HCT116 (cell line): ENCODE data around the gene RLN3.

Experiments
- CEBPB ChIP-seq: IDR thresholded peaks from 2 replicates; pipeline ENCODE4 v1.6.1; 2012; ENCODE audit warnings: low read depth
- CTCF ChIP-seq, 3 experiments: fragments of 200-600 bp in 1 of 3; sonication (generic) in 1 of 3; IDR thresholded peaks in 2 of 3; conservative IDR thresholded peaks in 1 of 3; 2 replicates each; pipeline ENCODE4 v1.5.1; 2012 to 2017; ENCODE audit warnings: low read depth in 2 of 3, low read length in 2 of 3, antibody characterized with exemption in 1 of 3, borderline replicate concordance in 1 of 3, control low read depth in 1 of 3, mild to moderate bottlenecking in 1 of 3, mixed read lengths in 1 of 3, mixed run types in 1 of 3, moderate library complexity in 1 of 3; ENCODE audit not compliant: insufficient read depth in 1 of 3
- EZH2 ChIP-seq: fragments of 200-600 bp; sonication (generic); IDR thresholded peaks from 2 replicates; pipeline ENCODE4 v1.6.1; 2017; ENCODE audit warnings: antibody characterized with exemption, mixed run types
- EZH2phosphoT487 ChIP-seq: fragments of 200-600 bp; IDR thresholded peaks from 2 replicates; pipeline ENCODE4 v1.6.1; 2018; ENCODE audit warnings: antibody characterized with exemption, borderline replicate concordance
- POLR2A ChIP-seq: IDR thresholded peaks from 2 replicates; pipeline ENCODE4 v1.7.0; 2011; ENCODE audit warnings: borderline replicate concordance; ENCODE audit not compliant: insufficient read depth, insufficient read length; ENCODE audit errors: extremely low read depth
- REST ChIP-seq: IDR thresholded peaks from 2 replicates; pipeline ENCODE4 v1.6.1; 2012; ENCODE audit warnings: low read depth
- SIN3A ChIP-seq: IDR thresholded peaks from 2 replicates; pipeline ENCODE4 v1.6.1; 2012; ENCODE audit warnings: low read depth
- ZNF274 ChIP-seq: fragments of 200-500 bp; sonication (Bioruptor generic); IDR thresholded peaks from 2 replicates; pipeline ENCODE4 v1.6.1; 2014; ENCODE audit warnings: mild to moderate bottlenecking, low read depth, low read length, inconsistent platforms

- TF ChIP-seq ZNF274 (no peak), CTCF (IDR thresholded peaks at IDR 0.05 in 2 of 3, conservative IDR thresholded peaks at IDR 0.05 in 1 of 3; ENCODE audit: borderline replicate concordance in 1 of 3, insufficient read depth in 1 of 3, low read depth in 2 of 3, low read length in 2 of 3) (no peak), POLR2A (no peak), CEBPB (no peak), EZH2phosphoT487 (no peak), SIN3A (no peak), EZH2 (no peak), REST (no peak)
Observed at GRCh38 chr19:14056069-14056666, 28.2 kb downstream of the RLN3 start.
